GM21619 (cell line): ENCODE results near the gene FBXW10B.
"Not testable (repeated sequence)": the region's sequence is repeated elsewhere in the genome, so short reads cannot be mapped to it uniquely, and the experiment has no call there.

Experiments
- ATAC-seq: cut with Tn5 transposase; IDR thresholded peaks from one replicate; pipeline ENCODE4 v1.9.1; 2021; ENCODE audit not compliant: unreplicated experiment

FBXW10B gene

GRCh38 chr17:15642014-15642413 is 22.5 kb upstream of the FBXW10B start:
- ATAC-seq, result not testable (repeated sequence)

GRCh38 chr17:15630930-15631453 is 11.5 kb upstream of the FBXW10B start:
- not testable (repeated sequence) for ATAC-seq

- not testable (repeated sequence) for ATAC-seq
Observed at GRCh38 chr17:15629991-15630390, 10.5 kb upstream of the FBXW10B start.

GRCh38 chr17:15623661-15624209 is 4.2 kb upstream of the FBXW10B start:
- ATAC-seq, result not testable (repeated sequence)

- ATAC-seq, result not testable (repeated sequence)
Observed at GRCh38 chr17:15623255-15623654, 3.8 kb upstream of the FBXW10B start.

- not testable (repeated sequence) for ATAC-seq
Observed at GRCh38 chr17:15622124-15622523, 2.6 kb upstream of the FBXW10B start.

- ATAC-seq, result not testable (repeated sequence)
Observed at GRCh38 chr17:15616828-15617227, 2.7 kb downstream of the FBXW10B start.

GRCh38 chr17:15615850-15616249 is 3.7 kb downstream of the FBXW10B start:
- ATAC-seq, result not testable (repeated sequence)

- ATAC-seq, result not testable (repeated sequence)
Observed at GRCh38 chr17:15613111-15613510, 6.4 kb downstream of the FBXW10B start.

- ATAC-seq, result not testable (repeated sequence)
Observed at GRCh38 chr17:15592960-15593359, 26.5 kb downstream of the FBXW10B start.

- ATAC-seq, result not testable (repeated sequence)
Observed at GRCh38 chr17:15591986-15592385, 27.5 kb downstream of the FBXW10B start.

GRCh38 chr17:15590844-15591243 is 28.7 kb downstream of the FBXW10B start:
- ATAC-seq, result not testable (repeated sequence)

- peak; percentile 78 for ATAC-seq
Observed at GRCh38 chr17:15589544-15590536, 29.7 kb downstream of the FBXW10B start.

- not testable (repeated sequence) for ATAC-seq
Observed at GRCh38 chr17:15588017-15588416, 31.5 kb downstream of the FBXW10B start.

- not testable (repeated sequence) for ATAC-seq
Observed at GRCh38 chr17:15583313-15583712, 36.2 kb downstream of the FBXW10B start.

- ATAC-seq, result not testable (repeated sequence)
Observed at GRCh38 chr17:15581462-15581861, 38.0 kb downstream of the FBXW10B start.

GRCh38 chr17:15576848-15577247 is 42.7 kb downstream of the FBXW10B start:
- not testable (repeated sequence) for ATAC-seq

- ATAC-seq, result not testable (repeated sequence)
Observed at GRCh38 chr17:15574660-15575059, 44.8 kb downstream of the FBXW10B start.

- ATAC-seq, result not testable (repeated sequence)
Observed at GRCh38 chr17:15573870-15574269, 45.6 kb downstream of the FBXW10B start.
